ENCODE results near the gene MAMDC4.
"Not testable (repeated sequence)": the region's sequence is repeated elsewhere in the genome, so short reads cannot be mapped to it uniquely, and the experiment has no call there.

MAMDC4 gene

GRCh38 chr9:136825295-136826187, 26.6 kb upstream of the MAMDC4 start:
- DNase-seq = no peak

- no peak for DNase-seq
Measured at GRCh38 chr9:136826188-136826541, 26.0 kb upstream of the MAMDC4 start.

- DNase-seq = no peak
Measured at GRCh38 chr9:136826703-136827582, 25.2 kb upstream of the MAMDC4 start.

GRCh38 chr9:136827794-136828473, 24.2 kb upstream of the MAMDC4 start:
- no peak for DNase-seq

- DNase-seq = no peak
Measured at GRCh38 chr9:136828474-136829140, 23.5 kb upstream of the MAMDC4 start.

- no peak for DNase-seq
Measured at GRCh38 chr9:136829412-136829811, 22.7 kb upstream of the MAMDC4 start.

- no peak for DNase-seq
Measured at GRCh38 chr9:136829981-136830885, 21.9 kb upstream of the MAMDC4 start.

- DNase-seq = no peak
Measured at GRCh38 chr9:136831002-136831719, 21.0 kb upstream of the MAMDC4 start.

- DNase-seq = no peak
Measured at GRCh38 chr9:136831720-136832104, 20.4 kb upstream of the MAMDC4 start.

- DNase-seq = no peak
Measured at GRCh38 chr9:136832581-136832980, 19.6 kb upstream of the MAMDC4 start.

GRCh38 chr9:136833381-136834048, 18.6 kb upstream of the MAMDC4 start:
- DNase-seq = not testable (repeated sequence)

- DNase-seq = no peak
Measured at GRCh38 chr9:136835162-136835931, 16.8 kb upstream of the MAMDC4 start.

GRCh38 chr9:136835932-136836904, 15.9 kb upstream of the MAMDC4 start:
- no peak for DNase-seq

GRCh38 chr9:136837146-136837855, 14.8 kb upstream of the MAMDC4 start:
- DNase-seq = no peak

GRCh38 chr9:136837856-136838277, 14.3 kb upstream of the MAMDC4 start:
- DNase-seq = not testable (repeated sequence)

- DNase-seq = no peak
Measured at GRCh38 chr9:136838314-136839228, 13.6 kb upstream of the MAMDC4 start.

All from NCI-H82 (cell line).